Measurements from ENCODE around the gene LYVE1. TPM values are rescaled to one million over a fixed set of nuclear protein-coding genes. Genes with fewer than 3 reads are reported as not detected.

LYVE1 gene
- total RNA-seq, 1 donor from 2014 or later: 95.2 TPM

- H3K4me1 ChIP-seq: peaks cover 7% of the 10 kb centered on the region
- H3K27me3 ChIP-seq (ENCODE audit: low read depth): no peaks in the 10 kb centered on the region
- no peaks in the 10 kb centered on the region for H3K36me3 ChIP-seq
- no peaks in the 10 kb centered on the region for H3K9me3 ChIP-seq
- no peak overlapping the region for H3K27ac ChIP-seq
- peak; percentile 43 to 76 for ATAC-seq
- intact Hi-C loops (cut with DNase I): no loop called here
- no peak for DNase-seq
- H3K4me3 ChIP-seq: no peak overlapping the region
- TF ChIP-seq CTCF (IDR thresholded peaks at IDR 0.05): no peak
These were observed 7.2 kb downstream of the LYVE1 start for GRCh38 chr11:10561043-10561818.

- Histone ChIP-seq H3K27me3 (ENCODE audit: low read depth) (no peaks in the 10 kb centered on the region), H3K4me1 (peaks cover 7% of the 10 kb centered on the region), H3K4me3 (no peak overlapping the region), H3K36me3 (no peaks in the 10 kb centered on the region), H3K27ac (no peak overlapping the region), H3K9me3 (no peaks in the 10 kb centered on the region)
- DNase-seq (no peak), ATAC-seq (no peak)
- TF ChIP-seq CTCF (IDR thresholded peaks at IDR 0.05): no peak
- intact Hi-C loops (cut with DNase I): no loop called here
These were observed 10.2 kb downstream of the LYVE1 start for GRCh38 chr11:10558288-10558687.

- H3K27ac ChIP-seq: no peak overlapping the region
- ATAC-seq (no peak), DNase-seq (no peak)
- intact Hi-C loops (cut with DNase I): no loop called here
- no peak overlapping the region for H3K4me3 ChIP-seq
- no peaks in the 10 kb centered on the region for H3K4me1 ChIP-seq
- TF ChIP-seq CTCF (IDR thresholded peaks at IDR 0.05): no peak
- H3K36me3 ChIP-seq: no peaks in the 10 kb centered on the region
- peaks cover 2% of the 10 kb centered on the region for H3K9me3 ChIP-seq
- H3K27me3 ChIP-seq (ENCODE audit: low read depth): no peaks in the 10 kb centered on the region
These were observed 11.9 kb downstream of the LYVE1 start for GRCh38 chr11:10556590-10556989.

GRCh38 chr11:10551845-10552352 is 16.6 kb downstream of the LYVE1 start:
- Histone ChIP-seq H3K4me1 (no peaks in the 10 kb centered on the region), H3K27me3 (ENCODE audit: low read depth) (no peaks in the 10 kb centered on the region), H3K36me3 (no peaks in the 10 kb centered on the region), H3K4me3 (no peak overlapping the region), H3K9me3 (peaks cover 2% of the 10 kb centered on the region), H3K27ac (no peak overlapping the region)
- intact Hi-C loops (cut with DNase I): no loop called here
- ATAC-seq (no peak), DNase-seq (no peak)
- no peak for TF ChIP-seq CTCF (IDR thresholded peaks at IDR 0.05)

- intact Hi-C loops (cut with DNase I): no loop called here
- Histone ChIP-seq H3K4me3 (no peak overlapping the region), H3K9me3 (peaks cover 2% of the 10 kb centered on the region), H3K27ac (no peak overlapping the region), H3K27me3 (ENCODE audit: low read depth) (no peaks in the 10 kb centered on the region), H3K36me3 (no peaks in the 10 kb centered on the region), H3K4me1 (no peaks in the 10 kb centered on the region)
- ATAC-seq: no peak
- DNase-seq: no peak
- TF ChIP-seq CTCF (IDR thresholded peaks at IDR 0.05): no peak
These were observed 17.2 kb downstream of the LYVE1 start for GRCh38 chr11:10551290-10551592.
